GM23248 (cell line): ENCODE data around the gene PAXX.

Experiments used
- EZH2 ChIP-seq: fragments of 200-600 bp; sonication (generic); IDR thresholded peaks from 2 replicates; pipeline ENCODE4 v1.6.1; 2018; ENCODE audit warnings: antibody characterized with exemption, mild to moderate bottlenecking; ENCODE audit not compliant: insufficient read depth, poor library complexity, severe bottlenecking
- EZH2phosphoT487 ChIP-seq: fragments of 200-600 bp; sonication (generic); IDR thresholded peaks from 2 replicates; pipeline ENCODE4 v1.6.1; 2018; ENCODE audit warnings: antibody characterized with exemption, moderate library complexity, mild to moderate bottlenecking, low read depth; ENCODE audit not compliant: insufficient read depth

- TF ChIP-seq EZH2phosphoT487 (no peak), EZH2 (peak; percentile 44)
Measured at GRCh38 chr9:136985027-136985602, 7.1 kb upstream of the PAXX start.
